NB4 (cell line): ENCODE measurements around the gene DPEP2NB.
A peak's percentile ranks its signal among the peaks of the same experiment; 100 is the strongest.
"Not testable (repeated sequence)": the region's sequence is repeated elsewhere in the genome, so short reads cannot be mapped to it uniquely, and the experiment has no call there.

Source experiments
- DNase-seq: peaks from one replicate; pipeline ENCODE4 v3.0.0; 2010; ENCODE audit warnings: low read depth
- H3K4me3 ChIP-seq: one replicate; pipeline ENCODE4 v1.5.1; 2011; ENCODE audit warnings: mild to moderate bottlenecking, low read depth, low read length, moderate library complexity
- CTCF ChIP-seq: IDR thresholded peaks from one replicate; pipeline ENCODE4 v1.5.1; 2012; ENCODE audit warnings: low read depth, low read length
- MAX ChIP-seq: IDR thresholded peaks from 2 replicates; pipeline ENCODE4 v1.6.1; 2011; ENCODE audit warnings: low read depth, low read length
- MYC ChIP-seq: IDR thresholded peaks from 2 replicates; pipeline ENCODE4 v1.6.1; 2011; ENCODE audit warnings: low read depth, low read length
- POLR2A ChIP-seq: IDR thresholded peaks from 2 replicates; pipeline ENCODE4 v1.6.1; 2011; ENCODE audit warnings: mild to moderate bottlenecking; ENCODE audit not compliant: insufficient read length; ENCODE audit errors: extremely low read depth

Gene DPEP2NB

GRCh38 chr16:67996666-67997065 is 19.0 kb downstream of the DPEP2NB start:
- TF ChIP-seq CTCF (no peak), POLR2A (no peak), MAX (no peak), MYC (no peak)

GRCh38 chr16:67995423-67995822 is 20.3 kb downstream of the DPEP2NB start:
- no peak for TF ChIP-seq MYC
- no peak overlapping the region for H3K4me3 ChIP-seq
- peak; percentile 64 for DNase-seq

More at GRCh38 chr16:67996666-67997065, 19.0 kb downstream of the DPEP2NB start:
- DNase-seq: no peak
- H3K4me3 ChIP-seq: no peak overlapping the region

GRCh38 chr16:67994040-67994408 is 21.7 kb downstream of the DPEP2NB start:
- not testable (repeated sequence) for DNase-seq, H3K4me3 ChIP-seq

- TF ChIP-seq MAX (no peak; the same call in 1 of the 2 replicates), POLR2A (no peak), CTCF (peak; percentile 91), MYC (peak; percentile 8; the same call in 1 of the 2 replicates)
- DNase-seq: peak; percentile 88
- no peak overlapping the region for H3K4me3 ChIP-seq
Observed at GRCh38 chr16:67993207-67994039, 22.3 kb downstream of the DPEP2NB start.

GRCh38 chr16:67992661-67993206 is 23.0 kb downstream of the DPEP2NB start:
- H3K4me3 ChIP-seq: no peak overlapping the region
- no peak for TF ChIP-seq CTCF
- TF ChIP-seq MYC: no peak
- no peak for TF ChIP-seq MAX
- TF ChIP-seq POLR2A: no peak
- DNase-seq: no peak

GRCh38 chr16:67990018-67990386 is 25.7 kb downstream of the DPEP2NB start:
- TF ChIP-seq MAX (no peak), CTCF (no peak), POLR2A (no peak), MYC (no peak)
- H3K4me3 ChIP-seq: no peak overlapping the region
- DNase-seq: no peak
